OCI-LY1 (cell line): ENCODE measurements around the gene EML1.

Experiments
- EZH2 ChIP-seq: fragments of 200-600 bp; sonication (generic), shearing (Covaris generic); IDR thresholded peaks from 2 replicates; pipeline ENCODE4 v1.8.0; 2017; ENCODE audit warnings: borderline replicate concordance, mixed run types, mild to moderate bottlenecking, antibody characterized with exemption, low read length, moderate library complexity, mixed read lengths
- TF ChIP-seq, protein P1 (sequence below): fragments of 200-600 bp; sonication (generic), shearing (Covaris generic); IDR thresholded peaks from 2 replicates; pipeline ENCODE4 v1.5.1; 2017; ENCODE audit warnings: mild to moderate bottlenecking, antibody characterized with exemption, low read length, moderate library complexity, mixed read lengths

DNA sequence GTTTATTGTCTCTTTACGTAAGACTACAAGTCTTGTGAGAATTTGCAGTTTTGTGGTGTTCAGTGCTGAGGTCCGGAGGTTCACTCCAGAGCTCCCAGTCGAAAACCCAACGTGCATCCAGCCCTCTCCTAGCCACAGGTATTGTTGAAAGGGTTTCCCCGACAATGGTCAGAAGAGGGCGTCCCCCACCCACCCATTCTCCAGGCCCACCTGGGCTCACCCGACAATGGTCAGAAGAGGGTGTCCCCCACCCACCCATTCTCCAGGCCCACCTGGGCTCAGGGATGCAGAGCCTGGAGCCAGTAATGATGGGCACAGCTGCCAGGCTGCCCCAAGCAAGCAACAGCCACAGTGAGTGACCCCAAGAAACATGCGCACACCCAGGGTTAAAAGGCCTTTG lies 145.2 kb downstream of the EML1 start:
- TF ChIP-seq, protein P1, sequence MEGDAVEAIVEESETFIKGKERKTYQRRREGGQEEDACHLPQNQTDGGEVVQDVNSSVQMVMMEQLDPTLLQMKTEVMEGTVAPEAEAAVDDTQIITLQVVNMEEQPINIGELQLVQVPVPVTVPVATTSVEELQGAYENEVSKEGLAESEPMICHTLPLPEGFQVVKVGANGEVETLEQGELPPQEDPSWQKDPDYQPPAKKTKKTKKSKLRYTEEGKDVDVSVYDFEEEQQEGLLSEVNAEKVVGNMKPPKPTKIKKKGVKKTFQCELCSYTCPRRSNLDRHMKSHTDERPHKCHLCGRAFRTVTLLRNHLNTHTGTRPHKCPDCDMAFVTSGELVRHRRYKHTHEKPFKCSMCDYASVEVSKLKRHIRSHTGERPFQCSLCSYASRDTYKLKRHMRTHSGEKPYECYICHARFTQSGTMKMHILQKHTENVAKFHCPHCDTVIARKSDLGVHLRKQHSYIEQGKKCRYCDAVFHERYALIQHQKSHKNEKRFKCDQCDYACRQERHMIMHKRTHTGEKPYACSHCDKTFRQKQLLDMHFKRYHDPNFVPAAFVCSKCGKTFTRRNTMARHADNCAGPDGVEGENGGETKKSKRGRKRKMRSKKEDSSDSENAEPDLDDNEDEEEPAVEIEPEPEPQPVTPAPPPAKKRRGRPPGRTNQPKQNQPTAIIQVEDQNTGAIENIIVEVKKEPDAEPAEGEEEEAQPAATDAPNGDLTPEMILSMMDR: no peak
- TF ChIP-seq EZH2: no peak
